GM12878 (cell line): ENCODE measurements around the gene TSPAN5. TPM values are rescaled to one million over a fixed set of nuclear protein-coding genes. Genes with fewer than 3 reads are reported as not detected.

Experiments
- ATAC-seq: fragments of 200-7000 bp; cut with Tn5 transposase; 3 replicates; pipeline ENCODE4 v1.9.1; 2020; ENCODE audit warnings: mild to moderate bottlenecking, moderate library complexity
- BruUV-seq: library from RNA; stranded (reverse); fragments of 400-500 nt; replicated peaks from 2 replicates; lab custom pipeline; 2021; lab: Mats Ljungman, UMichigan
- CTCF ChIA-PET: fragments of 300-600 bp; sonication (Branson Sonifier 250); formaldehyde crosslinking; extraction: SDS; loops from one replicate; lab custom pipeline; 2021; ENCODE audit warnings: inconsistent platforms; lab: Yijun Ruan, JAX
- POLR2A ChIA-PET: fragments of 350-600 bp; formaldehyde crosslinking; extraction: SDS; loops from one replicate; lab custom pipeline; 2021; ENCODE audit warnings: inconsistent platforms; lab: Charles Lee
- RAD21 ChIA-PET: fragments of 300-600 bp; sonication (Branson Sonifier 250); formaldehyde crosslinking; loops from one replicate; lab custom pipeline; 2023; ENCODE audit warnings: antibody characterized with exemption; ENCODE audit not compliant: unreplicated experiment; lab: Charles Lee
- SMC1A ChIA-PET: fragments of 300-600 bp; sonication (Branson Sonifier 250); formaldehyde crosslinking; loops from one replicate; lab custom pipeline; 2023; ENCODE audit not compliant: unreplicated experiment, uncharacterized antibody; lab: Charles Lee
- DNase-seq: peaks from one replicate; pipeline ENCODE4 v3.0.0-alpha.2; 2011; ENCODE audit warnings: low read depth, low spot score
- FAIRE-seq: peaks from 3 replicates; lab custom pipeline; 2011; peaks lifted over from hg19 to GRCh38; lab: Jason Lieb, UNC
- H2AFZ ChIP-seq: 2 replicates; pipeline ENCODE4 v1.6.0; 2011; ENCODE audit warnings: low read depth, low read length, control low read depth; ENCODE audit not compliant: control insufficient read depth
- H3K27ac ChIP-seq: 2 replicates; pipeline ENCODE4 v1.5.1; 2011; ENCODE audit warnings: control low read depth; ENCODE audit not compliant: control insufficient read depth, insufficient read depth
- H3K27me3 ChIP-seq, 2 experiments: replicated peaks in 1 of 2; 2 replicates each; pipeline versions ENCODE4 v1.6.0 to v1.6.1; 2011; ENCODE audit warnings: low read length in 1 of 2; ENCODE audit not compliant: control insufficient read depth in 2 of 2, insufficient read depth in 2 of 2
- H3K36me3 ChIP-seq, 2 experiments: 2 replicates each; pipeline ENCODE4 v1.5.1; 2011; ENCODE audit warnings: low read length in 1 of 2; ENCODE audit not compliant: control insufficient read depth in 2 of 2, insufficient read depth in 2 of 2
- H3K4me1 ChIP-seq: 2 replicates; pipeline ENCODE4 v1.6.1; 2011; ENCODE audit warnings: mild to moderate bottlenecking, low read length, moderate library complexity, mixed read lengths; ENCODE audit not compliant: control insufficient read depth, insufficient read depth
- H3K4me2 ChIP-seq: 2 replicates; pipeline ENCODE4 v1.6.0; 2011; ENCODE audit warnings: control low read depth; ENCODE audit not compliant: control insufficient read depth, insufficient read depth
- H3K4me3 ChIP-seq: fragments of 200-600 bp; sonication (generic); 2 replicates; pipeline ENCODE4 v1.5.1; 2016
- H3K79me2 ChIP-seq: 2 replicates; pipeline ENCODE4 v1.6.0; 2011; ENCODE audit warnings: low read length; ENCODE audit not compliant: control insufficient read depth, insufficient read depth
- H3K9ac ChIP-seq: 2 replicates; pipeline ENCODE4 v1.8.0; 2011; ENCODE audit warnings: low read length, control low read depth, mixed read lengths; ENCODE audit not compliant: control insufficient read depth, insufficient read depth
- H3K9me3 ChIP-seq: replicated peaks from 3 replicates; pipeline ENCODE4 v1.5.1; 2011; ENCODE audit warnings: mild to moderate bottlenecking, low read length; ENCODE audit not compliant: control insufficient read depth, insufficient read depth
- H4K20me1 ChIP-seq: 2 replicates; pipeline ENCODE4 v1.6.0; 2011; ENCODE audit not compliant: control insufficient read depth, insufficient read depth
- CHD1 ChIP-seq: IDR thresholded peaks from 2 replicates; pipeline ENCODE4 v1.6.1; 2012; ENCODE audit warnings: low read depth, low read length, improper control_type of control experiment
- MXI1 ChIP-seq: fragments of 150-350 bp; IDR thresholded peaks from 2 replicates; pipeline ENCODE4 v1.6.1; 2011; ENCODE audit warnings: low read depth, mild to moderate bottlenecking, inconsistent platforms, low read length, improper control_type of control experiment
- PAX8 ChIP-seq: fragments of 450-650 bp; IDR thresholded peaks from 2 replicates; pipeline ENCODE4 v1.6.1; 2017; ENCODE audit warnings: mild to moderate bottlenecking, moderate library complexity
- SPI1 ChIP-seq: IDR thresholded peaks from 2 replicates; pipeline ENCODE4 v1.6.1; 2011; ENCODE audit warnings: low read depth, mild to moderate bottlenecking, low read length, moderate library complexity, borderline replicate concordance; ENCODE audit not compliant: insufficient read depth
- ZBTB33 ChIP-seq: fragments of 450-650 bp; IDR thresholded peaks from 2 replicates; pipeline ENCODE4 v1.6.1; 2017; ENCODE audit warnings: mild to moderate bottlenecking
- WGBS: methylation state at CpG from one replicate; pipeline ENCODE4 v1.1.6; 2016; ENCODE audit warnings: low lambda C conversion rate; ENCODE audit not compliant: insufficient replicate concordance, insufficient coverage; ENCODE audit errors: missing lambda C conversion rate; 5-methylcytosine and 5-hydroxymethylcytosine counted together
- in situ Hi-C: fragments of 300-500 bp; cut with MboI; formaldehyde crosslinking; loops from 9 replicates; pipeline ENCODE4 v1.14.3; 2018; ENCODE audit warnings: mixed read lengths
- intact Hi-C: fragments of 100-400 bp; cut with micrococcal nuclease; formaldehyde crosslinking; loops from one replicate; pipeline ENCODE4 v1.14.2; 2022; ENCODE audit not compliant: unreplicated experiment
- polyA plus RNA-seq, 11 experiments: library from polyadenylated mRNA; depleted of rRNA in 4 of 11; unstranded in 6 of 11; stranded (reverse) in 5 of 11; fragments of >200 nt; fragmentation: Nextera tagmentation in 4 of 11; fragmentation: Illumina TruSeq in 1 of 11; extraction: Ambion mirVana in 4 of 11; extraction: Trizol in 1 of 11; gene quantifications; 1 replicate in 1 of 11; 2 replicates in 10 of 11; pipeline versions ENCODE4 v1.2.1 to v1.2.3, GENCODE V29; 2011 to 2016; ENCODE audit warnings: inconsistent platforms in 2 of 11, missing spikeins in 2 of 11, low read depth in 1 of 11
- total RNA-seq, 4 experiments: library from RNA; depleted of rRNA in 3 of 4; stranded (reverse); fragments of >200 nt in 3 of 4; fragmentation: Illumina TruSeq in 1 of 4; extraction: Trizol in 1 of 4; gene quantifications; 2 replicates each; pipeline versions ENCODE4 v1.2.1 to v1.2.3, GENCODE V29; 2013 to 2021

The TSPAN5 gene
- total and polyA plus RNA-seq, 10 of the 15 experiments (the other 5 are each of a cell fraction or from before 2014, with no cell fraction given) = 0.09 to 8.2 (median 0.27) TPM

DNA sequence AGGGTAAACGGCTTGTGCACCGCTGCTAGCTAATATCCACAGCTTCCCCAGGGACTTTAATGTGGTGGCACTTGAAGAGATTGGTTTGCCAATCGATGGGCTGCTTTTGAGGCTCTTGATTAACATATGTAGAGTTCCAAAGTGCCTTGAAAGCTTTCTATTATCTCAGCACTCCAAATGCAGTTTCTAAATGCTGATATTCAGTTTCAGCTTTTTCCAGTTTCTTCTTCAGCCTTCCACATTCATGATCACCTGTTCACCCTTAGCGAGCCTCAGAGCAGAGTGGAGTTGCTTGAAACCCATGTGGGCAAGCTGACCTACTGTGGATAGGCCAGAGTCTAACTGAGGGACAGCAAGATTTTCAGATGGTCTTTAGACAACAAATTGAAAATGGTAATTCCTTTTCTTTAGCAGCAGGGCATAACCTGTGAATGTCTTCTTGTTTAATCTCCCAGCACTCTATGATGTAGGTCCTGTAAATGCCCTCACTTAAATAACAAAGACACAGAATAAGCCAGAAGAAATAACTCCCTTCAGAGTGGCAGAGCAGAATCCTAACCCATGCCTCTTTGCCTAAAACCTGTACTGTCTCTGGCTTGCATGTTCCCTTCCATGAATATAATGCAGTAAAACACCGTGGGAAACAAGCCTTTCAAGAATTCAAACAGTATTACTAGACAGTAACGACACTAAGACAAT lies 99.8 kb downstream of the TSPAN5 start:
- RAD21 ChIA-PET = no interaction called here
- H3K9ac ChIP-seq = no peak overlapping the region
- H3K4me3 ChIP-seq = no peak overlapping the region
- WGBS = 51% methylated on average over 6 of the region's 6 CpGs
- H3K9me3 ChIP-seq = no peaks in the 10 kb centered on the region
- H3K27ac ChIP-seq = no peak overlapping the region
- POLR2A ChIA-PET = no interaction called here
- H2AFZ ChIP-seq = no peak overlapping the region
- no peaks in the 10 kb centered on the region for H3K79me2 ChIP-seq
- in situ Hi-C loops = no loop called here
- H3K36me3 ChIP-seq = no peaks in the 10 kb centered on the region
- no peak for ATAC-seq
- TF ChIP-seq PAX8 (no peak), CHD1 (no peak), MXI1 (no peak), SPI1 (no peak), ZBTB33 (no peak)
- H3K4me1 ChIP-seq = no peaks in the 10 kb centered on the region
- SMC1A ChIA-PET = interaction anchor here (0.8 kb wide), 1 partner anchor 14 kb away, joined by 3 read pairs; no protein-coding TSS in a partner anchor
- no peak overlapping the region for H3K4me2 ChIP-seq
- intact Hi-C loops = no loop called here
- H4K20me1 ChIP-seq = no peaks in the 10 kb centered on the region
- BruUV-seq = no TSS peak
- FAIRE-seq = no peak
- H3K27me3 ChIP-seq = no peaks in the 10 kb centered on the region
- CTCF ChIA-PET = no interaction called here
- no peak for DNase-seq
